ENCODE measurements around the gene OR51E2. TPM values are rescaled to one million over a fixed set of nuclear protein-coding genes. Genes with fewer than 3 reads are reported as not detected.
"Not testable (repeated sequence)": the region's sequence is repeated elsewhere in the genome, so short reads cannot be mapped to it uniquely, and the experiment has no call there.

Gene OR51E2
- not detected for total RNA-seq
- long read RNA-seq, partial matches to known transcripts: 0 of 1 reads
- long read RNA-seq, other reads (novel, unspliced or antisense): 0 of 1 reads

GRCh38 chr11:4697585-4697984, at the start of gene OR51E2:
Gene OR51E2 (minus strand): TSS chr11:4697853. CDS start chr11:4682711, 15,142 bp downstream.
- DNase-seq (ENCODE audit: low spot score): no peak

GRCh38 chr11:4740735-4741134, 43.1 kb upstream of the OR51E2 start:
- DNase-seq (ENCODE audit: low spot score): no peak

GRCh38 chr11:4727171-4727570, 29.5 kb upstream of the OR51E2 start:
- DNase-seq (ENCODE audit: low spot score): no peak

- not testable (repeated sequence) for DNase-seq (ENCODE audit: low spot score)
Measured at GRCh38 chr11:4722616-4723534, 25.2 kb upstream of the OR51E2 start.

- DNase-seq (ENCODE audit: low spot score): no peak
Measured at GRCh38 chr11:4714300-4714699, 16.6 kb upstream of the OR51E2 start.

GRCh38 chr11:4713241-4713640, 15.6 kb upstream of the OR51E2 start:
- no peak for DNase-seq (ENCODE audit: low spot score)

- DNase-seq (ENCODE audit: low spot score): no peak
Measured at GRCh38 chr11:4704790-4705334, 7.2 kb upstream of the OR51E2 start.

GRCh38 chr11:4704054-4704789, 6.6 kb upstream of the OR51E2 start, which contains the start of gene MMP26:
Gene MMP26 (plus strand): TSS chr11:4704784.
- DNase-seq (ENCODE audit: low spot score): no peak

- DNase-seq (ENCODE audit: low spot score): no peak
Measured at GRCh38 chr11:4700436-4700820, 2.8 kb upstream of the OR51E2 start.

GRCh38 chr11:4699697-4700435, 2.2 kb upstream of the OR51E2 start:
- no peak for DNase-seq (ENCODE audit: low spot score)

GRCh38 chr11:4695442-4695841, 2.2 kb downstream of the OR51E2 start:
- no peak for DNase-seq (ENCODE audit: low spot score)

GRCh38 chr11:4684631-4685285, 12.9 kb downstream of the OR51E2 start:
- DNase-seq (ENCODE audit: low spot score): no peak

- no peak for DNase-seq (ENCODE audit: low spot score)
Measured at GRCh38 chr11:4682623-4683419, 14.8 kb downstream of the OR51E2 start.

- DNase-seq (ENCODE audit: low spot score): no peak
Measured at GRCh38 chr11:4680341-4680740, 17.3 kb downstream of the OR51E2 start.

- DNase-seq (ENCODE audit: low spot score): no peak
Measured at GRCh38 chr11:4677948-4678347, 19.7 kb downstream of the OR51E2 start.

GRCh38 chr11:4673781-4674180, 23.9 kb downstream of the OR51E2 start:
- DNase-seq (ENCODE audit: low spot score): no peak

GRCh38 chr11:4672470-4672869, 25.2 kb downstream of the OR51E2 start:
- DNase-seq (ENCODE audit: low spot score): no peak

- DNase-seq (ENCODE audit: low spot score): no peak
Measured at GRCh38 chr11:4671741-4672140, 25.9 kb downstream of the OR51E2 start.

GRCh38 chr11:4665424-4665823, 32.2 kb downstream of the OR51E2 start:
- no peak for DNase-seq (ENCODE audit: low spot score)

- DNase-seq (ENCODE audit: low spot score): no peak
Measured at GRCh38 chr11:4664786-4665185, 32.9 kb downstream of the OR51E2 start.
